ENCODE measurements around the gene CAMKV.
A peak's percentile ranks its signal among the peaks of the same experiment; 100 is the strongest.
"Not testable (repeated sequence)": the region's sequence is repeated elsewhere in the genome, so short reads cannot be mapped to it uniquely, and the experiment has no call there.

The CAMKV gene

GRCh38 chr3:49869525-49870126 is at the start of gene CAMKV:
Gene CAMKV (minus strand): TSS chr3:49869906. CDS start chr3:49862388, 7,518 bp downstream.
- DNase-seq = no peak

- DNase-seq = not testable (repeated sequence)
Observed at GRCh38 chr3:49917806-49918590, 48.3 kb upstream of the CAMKV start.

GRCh38 chr3:49916686-49917085 is 47.0 kb upstream of the CAMKV start:
- DNase-seq = no peak

- no peak for DNase-seq
Observed at GRCh38 chr3:49914906-49915305, 45.2 kb upstream of the CAMKV start.

GRCh38 chr3:49912881-49913281 is 43.2 kb upstream of the CAMKV start:
- no peak for DNase-seq

- DNase-seq = no peak
Observed at GRCh38 chr3:49911611-49912010, 41.9 kb upstream of the CAMKV start.

GRCh38 chr3:49911124-49911420 is 41.4 kb upstream of the CAMKV start:
- DNase-seq = no peak

- no peak for DNase-seq
Observed at GRCh38 chr3:49910409-49911123, 40.9 kb upstream of the CAMKV start.

- no peak for DNase-seq
Observed at GRCh38 chr3:49908373-49909199, 38.9 kb upstream of the CAMKV start.

GRCh38 chr3:49906073-49906743 is 36.5 kb upstream of the CAMKV start:
- no peak for DNase-seq

GRCh38 chr3:49904448-49904847 is 34.7 kb upstream of the CAMKV start:
- DNase-seq = not testable (repeated sequence)

- peak; percentile 78 for DNase-seq
Observed at GRCh38 chr3:49903451-49904424, 34.0 kb upstream of the CAMKV start, which contains the start of gene MST1R. Gene MST1R (minus strand): TSS chr3:49903873. CDS start chr3:49903609, 264 bp downstream.

- DNase-seq = no peak
Observed at GRCh38 chr3:49902511-49903345, 33.0 kb upstream of the CAMKV start.

GRCh38 chr3:49901366-49902339 is 31.9 kb upstream of the CAMKV start:
- DNase-seq = no peak

- DNase-seq = no peak
Observed at GRCh38 chr3:49900491-49901153, 30.9 kb upstream of the CAMKV start.

- DNase-seq = no peak
Observed at GRCh38 chr3:49899815-49900214, 30.1 kb upstream of the CAMKV start.

GRCh38 chr3:49898991-49899390 is 29.3 kb upstream of the CAMKV start:
- no peak for DNase-seq

GRCh38 chr3:49896345-49896744 is 26.6 kb upstream of the CAMKV start:
- DNase-seq = no peak

Data from NCI-H1436 (cell line).